ENCODE data around the gene OXSR1. TPM values are rescaled to one million over a fixed set of nuclear protein-coding genes. Genes with fewer than 3 reads are reported as not detected.
"Not testable (repeated sequence)": the region's sequence is repeated elsewhere in the genome, so short reads cannot be mapped to it uniquely, and the experiment has no call there.

The OXSR1 gene
- total RNA-seq, 1 donor from 2014 or later = 30.6 TPM

- intact Hi-C loops (cut with DNase I) = no loop called here
Observed at GRCh38 chr3:38126121-38126892, 39.0 kb upstream of the OXSR1 start.

GRCh38 chr3:38127611-38128302 is 37.6 kb upstream of the OXSR1 start:
- DNase-seq (ENCODE audit: low spot score) = peak; percentile 51
- intact Hi-C loops (cut with DNase I) = no loop called here

More at GRCh38 chr3:38126121-38126892, 39.0 kb upstream of the OXSR1 start:
- DNase-seq (ENCODE audit: low spot score) = peak; percentile 69

DNA sequence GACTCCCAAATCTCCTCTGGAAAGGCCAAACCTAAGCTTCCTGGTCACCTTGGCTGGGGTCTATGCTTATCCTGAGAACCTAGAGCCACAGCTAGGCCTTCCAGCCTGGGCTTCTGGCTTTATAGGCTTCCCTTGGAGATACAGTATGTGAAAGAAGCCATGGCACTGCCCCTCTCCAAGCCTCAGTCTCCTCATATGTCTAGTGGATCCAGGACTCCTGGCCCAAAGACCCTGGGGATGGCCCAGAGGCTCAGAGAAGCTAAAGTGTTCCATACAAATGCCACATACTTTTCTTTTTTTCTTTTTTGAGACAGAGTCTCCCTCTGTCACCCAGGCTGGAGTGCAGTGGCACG is 37.1 kb upstream of the OXSR1 start:
- intact Hi-C loops (cut with DNase I) = no loop called here
- no peak for DNase-seq (ENCODE audit: low spot score)

GRCh38 chr3:38129058-38129457 is 36.3 kb upstream of the OXSR1 start:
- intact Hi-C loops (cut with DNase I) = no loop called here
- no peak for DNase-seq (ENCODE audit: low spot score)

DNA sequence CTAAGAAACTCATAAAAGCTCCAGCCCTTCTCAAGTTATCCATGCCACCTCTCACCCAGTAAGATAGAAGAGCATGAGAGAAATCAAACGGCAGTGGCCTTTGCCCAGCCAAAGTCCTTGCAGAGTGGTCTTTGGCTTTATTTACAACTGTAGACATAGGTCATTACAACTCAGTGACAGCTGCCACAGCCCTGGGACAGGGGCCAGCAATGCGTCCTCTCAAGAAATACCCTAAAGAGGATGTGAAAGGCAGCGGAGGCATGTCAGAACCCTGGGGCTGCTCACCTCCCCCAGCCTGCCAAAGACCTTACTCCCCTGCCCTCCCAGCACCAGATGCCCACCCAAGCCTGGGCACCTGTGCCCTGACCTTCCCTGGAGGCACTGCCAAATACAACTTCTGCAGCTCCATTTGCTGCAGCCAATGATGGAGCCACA is 34.7 kb upstream of the OXSR1 start:
- intact Hi-C loops (cut with DNase I) = no loop called here
- no peak for DNase-seq (ENCODE audit: low spot score)

- DNase-seq (ENCODE audit: low spot score) = peak; percentile 75
- intact Hi-C loops (cut with DNase I) = no loop called here
Observed at GRCh38 chr3:38131621-38132369, 33.5 kb upstream of the OXSR1 start.

- intact Hi-C loops (cut with DNase I) = no loop called here
- DNase-seq (ENCODE audit: low spot score) = no peak
Observed at GRCh38 chr3:38133209-38133556, 32.2 kb upstream of the OXSR1 start.

GRCh38 chr3:38133557-38134405 is 31.6 kb upstream of the OXSR1 start:
- intact Hi-C loops (cut with DNase I) = no loop called here
- DNase-seq (ENCODE audit: low spot score) = no peak

DNA sequence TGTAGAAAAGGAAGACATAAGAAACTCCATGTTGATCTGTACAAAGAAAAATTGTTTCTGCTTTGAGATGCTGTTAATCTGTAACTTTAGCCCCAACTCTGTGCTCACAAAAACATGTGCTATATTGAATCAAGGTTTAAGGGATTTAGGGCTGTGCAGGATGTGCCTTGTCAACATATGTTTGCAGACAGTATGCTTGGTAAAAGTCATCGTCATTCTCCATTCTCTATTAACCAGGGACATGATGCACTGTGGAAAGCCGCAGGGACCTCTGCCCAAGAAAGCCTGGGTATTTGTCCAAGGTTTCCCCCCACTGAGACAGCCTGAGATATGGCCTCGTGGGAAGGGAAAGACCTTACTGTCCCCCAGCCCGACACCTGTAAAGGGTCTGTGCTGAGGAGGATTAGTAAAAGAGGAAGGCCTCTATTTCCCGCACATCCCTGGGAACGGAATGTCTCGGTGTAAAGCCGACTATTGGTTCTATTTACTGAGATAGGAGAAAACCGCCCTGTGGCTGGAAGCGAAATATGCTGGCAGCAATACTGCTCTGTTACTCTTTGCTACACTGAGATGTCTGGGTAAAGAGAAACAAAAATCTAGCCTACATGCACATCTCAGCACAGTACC is 30.7 kb upstream of the OXSR1 start:
- not testable (repeated sequence) for DNase-seq (ENCODE audit: low spot score)
- intact Hi-C loops (cut with DNase I) = loop anchor here (5.0 kb wide), 1 partner anchor 213 kb away; the partner anchor contains the start of gene XYLB

- intact Hi-C loops (cut with DNase I) = loop anchor here (5.0 kb wide), 1 partner anchor 212 kb away; the partner anchor contains the start of gene XYLB
- DNase-seq (ENCODE audit: low spot score) = not testable (repeated sequence)
Observed at GRCh38 chr3:38135621-38136277, 29.6 kb upstream of the OXSR1 start.

GRCh38 chr3:38136393-38136776 is 29.0 kb upstream of the OXSR1 start:
- DNase-seq (ENCODE audit: low spot score) = no peak
- intact Hi-C loops (cut with DNase I) = loop anchor here (5.0 kb wide), 1 partner anchor 211 kb away; the partner anchor contains the start of gene XYLB

- intact Hi-C loops (cut with DNase I) = loop anchor here (1.0 to 5.0 kb wide), 3 partner anchors 28 to 316 kb away; partner anchors contain the start of genes ACVR2B, OXSR1 and XYLB
- peak; percentile 100 for DNase-seq (ENCODE audit: low spot score)
Observed at GRCh38 chr3:38136777-38137614, 28.3 kb upstream of the OXSR1 start, which contains the start of gene ACAA1. TSS of gene ACAA1 (minus strand) at chr3:38137127. CDS start at chr3:38137035, 92 bp downstream.

DNA sequence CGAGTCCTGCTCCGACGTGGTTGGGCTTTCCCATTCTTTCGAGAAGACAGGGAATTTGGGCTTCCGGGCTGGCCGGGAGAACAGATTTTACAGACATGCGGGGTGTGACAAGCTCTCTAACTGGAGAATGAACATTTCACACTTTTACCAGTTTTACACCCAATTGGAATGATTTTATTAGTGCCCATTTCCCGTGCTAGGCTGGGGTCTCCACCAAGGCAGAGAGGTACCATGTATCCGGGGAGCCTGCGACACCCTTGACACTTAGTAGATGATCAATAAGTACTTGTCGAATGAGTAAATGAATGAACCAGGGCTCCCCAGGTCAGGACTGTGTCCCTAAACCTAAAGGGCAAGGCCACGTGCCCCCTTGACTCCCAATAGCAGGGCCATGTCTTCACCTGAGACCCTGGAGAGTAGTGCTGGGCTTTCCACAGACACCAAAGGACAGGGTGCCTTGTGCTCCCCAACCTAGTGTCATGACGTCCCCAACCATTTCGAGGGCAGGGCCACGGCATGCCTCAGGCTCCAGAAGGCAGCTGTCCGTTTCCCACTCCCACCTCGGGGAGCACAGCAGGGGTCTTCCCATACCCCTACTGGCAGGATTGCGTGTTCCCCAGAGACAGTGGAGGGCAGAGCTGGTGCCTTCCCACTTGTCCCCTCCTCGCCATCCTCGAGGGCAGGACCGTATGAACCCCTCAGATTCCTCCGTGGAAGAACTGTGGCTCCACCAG is 27.6 kb upstream of the OXSR1 start:
- no peak for DNase-seq (ENCODE audit: low spot score)
- intact Hi-C loops (cut with DNase I) = loop anchor here (1.0 to 5.0 kb wide), 3 partner anchors 28 to 316 kb away; partner anchors contain the start of genes ACVR2B, OXSR1 and XYLB

- peak; percentile 95 for DNase-seq (ENCODE audit: low spot score)
- intact Hi-C loops (cut with DNase I) = loop anchor here (5.0 kb wide), 1 partner anchor 209 kb away; the partner anchor contains the start of gene XYLB
Observed at GRCh38 chr3:38138349-38139190, 26.8 kb upstream of the OXSR1 start, which contains the start of gene MYD88. TSS of gene MYD88 (plus strand) at chr3:38138661. CDS start at chr3:38138701, 40 bp downstream.

- intact Hi-C loops (cut with DNase I) = loop anchor here (5.0 kb wide), 1 partner anchor 208 kb away; the partner anchor contains the start of gene XYLB
- no peak for DNase-seq (ENCODE audit: low spot score)
Observed at GRCh38 chr3:38139191-38139590, 26.1 kb upstream of the OXSR1 start.
